Measurements from ENCODE around the gene KLHL25. TPM values are rescaled to one million over a fixed set of nuclear protein-coding genes. Genes with fewer than 3 reads are reported as not detected.

The KLHL25 gene
- total RNA-seq, 1 experiment from 2014 or later = 18.4 TPM

GRCh38 chr15:85757939-85758654 lies 36.6 kb downstream of the KLHL25 start:
- no peak overlapping the region for H2BK120ac ChIP-seq (ENCODE audit: low read depth, low read length, poor library complexity, severe bottlenecking)
- no peaks in the 10 kb centered on the region for H3K9me3 Mint-ChIP-seq
- no peaks in the 10 kb centered on the region for H4K20me1 ChIP-seq (ENCODE audit: control insufficient read depth, insufficient read depth, insufficient read length)
- no peak overlapping the region for H3T11ph ChIP-seq (ENCODE audit: low read length)
- H3K23ac ChIP-seq (ENCODE audit: insufficient read length, low read depth, low read length) = no peak overlapping the region
- no peaks in the 10 kb centered on the region for H3K23me2 ChIP-seq (ENCODE audit: insufficient read length, low read depth, low read length, poor library complexity, severe bottlenecking)
- H2BK5ac ChIP-seq (ENCODE audit: insufficient read length, low read length) = no peak overlapping the region
- no peaks in the 10 kb centered on the region for H3K79me2 ChIP-seq (ENCODE audit: insufficient read depth, low read length)
- H3K79me1 ChIP-seq (ENCODE audit: insufficient read depth, low read depth, low read length, poor library complexity, severe bottlenecking) = no peaks in the 10 kb centered on the region
- no peaks in the 10 kb centered on the region for H3K9me3 ChIP-seq (ENCODE audit: control insufficient read depth, low read depth, low read length)
- no peak overlapping the region for H2BK20ac ChIP-seq (ENCODE audit: low read depth, low read length, poor library complexity, severe bottlenecking)
- no peak overlapping the region for H4K91ac ChIP-seq (ENCODE audit: insufficient read length, low read depth, low read length)
- H3K4me3 Mint-ChIP-seq = no peak overlapping the region; a peak in 1 of 5 replicates
- no peak overlapping the region for H4K5ac ChIP-seq (ENCODE audit: insufficient read length, low read depth, low read length)
- TF ChIP-seq CTCF (conservative IDR thresholded peaks at IDR 0.05) = no peak
- H3K14ac ChIP-seq (ENCODE audit: insufficient read depth, low read length) = no peak overlapping the region
- WGBS (ENCODE audit: extremely low coverage, insufficient read length, low lambda C conversion rate) = no CpG with 5 or more reads among the region's 17 CpGs
- H3K9ac ChIP-seq (ENCODE audit: extremely low read depth, insufficient read length, low read length) = no peak overlapping the region
- no peak overlapping the region for H2BK12ac ChIP-seq (ENCODE audit: insufficient read length, low read depth, low read length)
- H2AFZ ChIP-seq (ENCODE audit: low read length) = no peak overlapping the region
- H2BK15ac ChIP-seq (ENCODE audit: low read depth, low read length) = no peak overlapping the region
- H3K4me1 Mint-ChIP-seq = peaks cover 10% of the 10 kb centered on the region in 2 experiments
- H3K18ac ChIP-seq (ENCODE audit: insufficient read length, low read depth, low read length) = no peak overlapping the region
- no peaks in the 10 kb centered on the region for H3K27me3 Mint-ChIP-seq (ENCODE audit: low read depth)
- no peak overlapping the region for H2AK5ac ChIP-seq (ENCODE audit: insufficient read length, low read length)
- no peak overlapping the region for H4K8ac ChIP-seq (replicated peaks; ENCODE audit: insufficient read length, low read depth, low read length)
- H3K4ac ChIP-seq (ENCODE audit: low read depth, low read length) = no peak overlapping the region
- H3K56ac ChIP-seq (ENCODE audit: insufficient read length, low read depth, low read length) = no peak overlapping the region
- no peaks in the 10 kb centered on the region for H3K4me1 ChIP-seq (ENCODE audit: insufficient read depth, low read length)
- H3K4me2 ChIP-seq (ENCODE audit: insufficient read depth, insufficient read length, low read length) = no peak overlapping the region
- no peak for DNase-seq
- H3K36me3 Mint-ChIP-seq (ENCODE audit: insufficient read depth in 1 of 3, low read depth in 3 of 3) = peaks cover 18 to 53% (median 30%) of the 10 kb centered on the region in 3 experiments; a peak in 6 of 7 replicates
- H3K27me3 ChIP-seq (ENCODE audit: insufficient read depth, low read length) = no peaks in the 10 kb centered on the region
- no peak overlapping the region for H3K27ac Mint-ChIP-seq
- no peak overlapping the region for H3K27ac ChIP-seq (ENCODE audit: insufficient read length, low read depth, low read length)
